Stomach (tissue), 4 donors: ENCODE measurements around the gene BST1.

ENCODE experiments used
- POLR2A ChIP-seq, 4 donors: fragments of 450-650 bp; IDR thresholded peaks; one replicate each; pipeline ENCODE4 v1.6.1; 2016; ENCODE audit warnings: antibody characterized with exemption in 4 of 4, control low read depth in 2 of 4, mild to moderate bottlenecking in 1 of 4, moderate library complexity in 1 of 4
- TF ChIP-seq, protein P1 (sequence below), 7 experiments: fragments of 450-650 bp in 4 of 7; fragments of 200-600 bp in 3 of 7; sonication (generic) in 3 of 7; IDR thresholded peaks; one replicate each; pipeline ENCODE4 v1.5.1; 2016 to 2019; ENCODE audit warnings: antibody characterized with exemption in 7 of 7, control low read depth in 2 of 7, mild to moderate bottlenecking in 1 of 7

DNA sequence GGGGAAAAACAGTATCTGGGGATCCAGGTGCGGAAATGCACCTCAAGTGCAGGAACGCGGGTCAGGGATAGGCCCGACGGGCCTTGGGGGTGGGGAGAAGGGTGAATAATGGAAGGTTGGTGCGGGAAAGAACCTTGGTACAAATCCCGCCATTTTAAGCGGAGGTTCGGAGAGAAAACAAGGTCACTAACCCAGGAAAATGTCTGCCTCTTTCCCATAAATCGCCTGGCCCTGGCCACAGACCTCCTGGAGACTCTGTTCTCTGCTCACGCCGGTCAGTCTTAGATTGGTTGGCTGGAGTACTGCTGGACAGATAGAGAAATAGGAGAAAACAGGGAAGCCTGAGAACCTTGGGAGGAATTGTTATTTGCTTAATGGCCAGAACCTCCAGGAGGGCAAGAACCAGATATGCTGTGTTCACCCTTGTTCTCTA lies 46.8 kb upstream of the BST1 start:
- no peak for TF ChIP-seq POLR2A (IDR thresholded peaks at IDR 0.05)
- TF ChIP-seq, protein P1, sequence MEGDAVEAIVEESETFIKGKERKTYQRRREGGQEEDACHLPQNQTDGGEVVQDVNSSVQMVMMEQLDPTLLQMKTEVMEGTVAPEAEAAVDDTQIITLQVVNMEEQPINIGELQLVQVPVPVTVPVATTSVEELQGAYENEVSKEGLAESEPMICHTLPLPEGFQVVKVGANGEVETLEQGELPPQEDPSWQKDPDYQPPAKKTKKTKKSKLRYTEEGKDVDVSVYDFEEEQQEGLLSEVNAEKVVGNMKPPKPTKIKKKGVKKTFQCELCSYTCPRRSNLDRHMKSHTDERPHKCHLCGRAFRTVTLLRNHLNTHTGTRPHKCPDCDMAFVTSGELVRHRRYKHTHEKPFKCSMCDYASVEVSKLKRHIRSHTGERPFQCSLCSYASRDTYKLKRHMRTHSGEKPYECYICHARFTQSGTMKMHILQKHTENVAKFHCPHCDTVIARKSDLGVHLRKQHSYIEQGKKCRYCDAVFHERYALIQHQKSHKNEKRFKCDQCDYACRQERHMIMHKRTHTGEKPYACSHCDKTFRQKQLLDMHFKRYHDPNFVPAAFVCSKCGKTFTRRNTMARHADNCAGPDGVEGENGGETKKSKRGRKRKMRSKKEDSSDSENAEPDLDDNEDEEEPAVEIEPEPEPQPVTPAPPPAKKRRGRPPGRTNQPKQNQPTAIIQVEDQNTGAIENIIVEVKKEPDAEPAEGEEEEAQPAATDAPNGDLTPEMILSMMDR (IDR thresholded peaks at IDR 0.05) = no peak
